Sigmoid colon (tissue), 4 donors: ENCODE measurements around the gene IRX3.

Experiments
- EP300 ChIP-seq, 4 donors: sonication (generic); formaldehyde crosslinking; IDR thresholded peaks; one replicate each; pipeline ENCODE4 v1.6.1; 2017; ENCODE audit warnings: antibody characterized with exemption in 4 of 4
- POLR2AphosphoS5 ChIP-seq, 4 donors: sonication (generic); formaldehyde crosslinking; IDR thresholded peaks; one replicate each; pipeline ENCODE4 v1.6.1; 2017; ENCODE audit warnings: antibody characterized with exemption in 4 of 4
- TF ChIP-seq, protein P1 (sequence below), 4 experiments: fragments of 450-650 bp in 3 of 4; fragments of 200-600 bp in 1 of 4; IDR thresholded peaks; one replicate each; pipeline ENCODE4 v1.5.1; 2016 to 2019; ENCODE audit warnings: antibody characterized with exemption in 4 of 4, mild to moderate bottlenecking in 3 of 4, moderate library complexity in 2 of 4

DNA sequence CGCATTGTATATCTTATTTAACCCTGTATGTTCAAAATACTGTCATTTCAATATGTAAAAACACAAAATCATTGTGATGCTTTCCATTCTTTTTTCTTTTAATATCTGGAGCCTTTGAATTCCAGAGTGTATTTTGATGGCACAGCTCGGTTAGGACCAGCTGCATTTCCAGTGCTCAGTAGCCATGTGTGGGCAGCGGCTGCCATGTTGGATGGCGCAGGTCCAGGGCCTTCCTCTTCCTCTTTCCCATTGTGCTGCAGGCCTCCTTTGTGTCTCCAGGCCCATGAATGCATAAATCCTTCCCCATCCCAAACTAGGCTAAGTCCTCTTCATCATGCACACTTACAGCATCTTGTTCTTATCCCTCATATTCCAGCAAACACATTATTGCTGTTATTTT is 13.0 kb downstream of the IRX3 start:
- no peak for TF ChIP-seq POLR2AphosphoS5 (IDR thresholded peaks at IDR 0.05)
- TF ChIP-seq, protein P1, sequence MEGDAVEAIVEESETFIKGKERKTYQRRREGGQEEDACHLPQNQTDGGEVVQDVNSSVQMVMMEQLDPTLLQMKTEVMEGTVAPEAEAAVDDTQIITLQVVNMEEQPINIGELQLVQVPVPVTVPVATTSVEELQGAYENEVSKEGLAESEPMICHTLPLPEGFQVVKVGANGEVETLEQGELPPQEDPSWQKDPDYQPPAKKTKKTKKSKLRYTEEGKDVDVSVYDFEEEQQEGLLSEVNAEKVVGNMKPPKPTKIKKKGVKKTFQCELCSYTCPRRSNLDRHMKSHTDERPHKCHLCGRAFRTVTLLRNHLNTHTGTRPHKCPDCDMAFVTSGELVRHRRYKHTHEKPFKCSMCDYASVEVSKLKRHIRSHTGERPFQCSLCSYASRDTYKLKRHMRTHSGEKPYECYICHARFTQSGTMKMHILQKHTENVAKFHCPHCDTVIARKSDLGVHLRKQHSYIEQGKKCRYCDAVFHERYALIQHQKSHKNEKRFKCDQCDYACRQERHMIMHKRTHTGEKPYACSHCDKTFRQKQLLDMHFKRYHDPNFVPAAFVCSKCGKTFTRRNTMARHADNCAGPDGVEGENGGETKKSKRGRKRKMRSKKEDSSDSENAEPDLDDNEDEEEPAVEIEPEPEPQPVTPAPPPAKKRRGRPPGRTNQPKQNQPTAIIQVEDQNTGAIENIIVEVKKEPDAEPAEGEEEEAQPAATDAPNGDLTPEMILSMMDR (IDR thresholded peaks at IDR 0.05) = no peak
- no peak for TF ChIP-seq EP300 (IDR thresholded peaks at IDR 0.05)
